ENCODE results near the gene VAMP8.
"Not testable (repeated sequence)": the region's sequence is repeated elsewhere in the genome, so short reads cannot be mapped to it uniquely, and the experiment has no call there.

Gene VAMP8

GRCh38 chr2:85577386-85578242 is at the start of gene VAMP8:
TSS of gene VAMP8 (plus strand) at chr2:85577586. CDS start at chr2:85577647, 61 bp downstream.
- no peak for DNase-seq

DNA sequence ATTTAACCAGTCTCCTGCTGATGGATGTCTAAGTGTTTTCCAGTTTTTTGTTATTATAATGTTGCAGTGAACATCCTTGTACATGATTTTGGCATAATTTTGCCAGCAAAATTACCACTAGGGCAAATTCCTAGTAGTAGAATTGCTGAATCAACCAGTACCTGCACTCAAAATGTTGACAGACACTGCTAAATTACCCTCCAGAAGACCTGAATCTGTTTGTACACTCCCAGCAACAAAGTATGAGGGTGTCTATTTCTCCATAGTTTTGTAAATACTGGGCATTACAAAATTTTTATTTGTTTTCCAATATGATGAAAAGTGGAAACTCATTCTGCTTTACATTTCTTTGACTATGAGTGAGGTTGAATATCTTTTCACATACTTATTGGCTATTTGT is 49.6 kb upstream of the VAMP8 start:
- no peak for DNase-seq

- no peak for DNase-seq
Observed at GRCh38 chr2:85528355-85528754, 49.0 kb upstream of the VAMP8 start.

DNA sequence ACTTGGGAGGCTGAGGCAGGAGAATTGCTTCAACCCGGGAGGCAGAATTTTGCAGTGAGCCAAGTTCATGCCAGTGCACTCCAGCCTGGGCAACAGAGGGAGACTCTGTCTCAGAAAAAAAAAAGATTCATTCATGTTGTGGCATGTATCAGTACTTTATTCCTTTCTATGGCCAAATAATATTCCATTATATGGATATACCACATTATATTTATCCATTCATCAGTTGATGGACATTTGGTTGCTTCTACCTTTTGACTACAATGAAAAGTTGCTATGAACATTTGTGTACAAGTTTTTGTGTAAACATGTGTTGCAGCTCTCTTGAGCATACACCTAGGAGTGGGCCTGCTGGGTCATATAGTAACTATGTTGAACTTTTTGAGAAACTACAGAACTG is 47.6 kb upstream of the VAMP8 start:
- no peak for DNase-seq

- no peak for DNase-seq
Observed at GRCh38 chr2:85531589-85531988, 45.8 kb upstream of the VAMP8 start.

GRCh38 chr2:85534099-85534498 is 43.3 kb upstream of the VAMP8 start:
- DNase-seq: no peak

DNA sequence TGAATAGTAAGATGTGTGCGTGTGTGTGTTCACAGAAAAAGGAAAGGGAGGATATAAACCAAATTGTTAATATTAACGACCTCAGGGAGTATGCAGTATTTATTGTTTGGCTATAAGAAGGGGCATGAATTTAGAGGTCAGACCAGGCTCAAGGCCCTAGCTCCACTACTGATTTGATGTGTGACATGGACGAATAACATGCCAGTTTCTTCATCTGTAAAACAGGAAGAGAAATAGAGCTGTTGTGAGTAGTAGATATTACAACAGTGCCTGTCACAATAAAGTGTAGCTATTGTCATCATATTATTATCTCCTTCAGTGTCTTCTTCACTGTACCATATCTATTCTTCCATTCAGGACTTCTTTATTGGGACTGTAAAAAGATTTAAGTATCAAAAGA is 42.5 kb upstream of the VAMP8 start:
- no peak for DNase-seq

DNA sequence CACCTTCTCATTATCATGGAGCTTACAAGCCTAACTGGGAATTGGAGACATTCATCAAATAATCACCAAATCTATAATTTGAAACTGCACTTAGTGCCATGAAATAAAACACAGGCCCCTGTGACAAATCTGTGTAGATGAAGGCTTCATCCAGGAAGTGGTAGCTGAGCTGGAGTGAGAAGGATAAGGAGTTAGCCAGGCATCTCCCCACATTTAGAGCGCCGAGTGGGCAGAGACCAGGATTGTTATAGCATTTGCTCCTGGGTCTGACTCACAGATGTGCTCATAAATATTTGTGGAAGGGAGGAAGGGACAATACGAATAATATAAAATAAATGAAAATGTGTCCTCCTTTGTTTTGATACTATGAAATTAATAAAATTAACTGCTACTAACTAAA is 40.9 kb upstream of the VAMP8 start:
- DNase-seq: no peak

DNA sequence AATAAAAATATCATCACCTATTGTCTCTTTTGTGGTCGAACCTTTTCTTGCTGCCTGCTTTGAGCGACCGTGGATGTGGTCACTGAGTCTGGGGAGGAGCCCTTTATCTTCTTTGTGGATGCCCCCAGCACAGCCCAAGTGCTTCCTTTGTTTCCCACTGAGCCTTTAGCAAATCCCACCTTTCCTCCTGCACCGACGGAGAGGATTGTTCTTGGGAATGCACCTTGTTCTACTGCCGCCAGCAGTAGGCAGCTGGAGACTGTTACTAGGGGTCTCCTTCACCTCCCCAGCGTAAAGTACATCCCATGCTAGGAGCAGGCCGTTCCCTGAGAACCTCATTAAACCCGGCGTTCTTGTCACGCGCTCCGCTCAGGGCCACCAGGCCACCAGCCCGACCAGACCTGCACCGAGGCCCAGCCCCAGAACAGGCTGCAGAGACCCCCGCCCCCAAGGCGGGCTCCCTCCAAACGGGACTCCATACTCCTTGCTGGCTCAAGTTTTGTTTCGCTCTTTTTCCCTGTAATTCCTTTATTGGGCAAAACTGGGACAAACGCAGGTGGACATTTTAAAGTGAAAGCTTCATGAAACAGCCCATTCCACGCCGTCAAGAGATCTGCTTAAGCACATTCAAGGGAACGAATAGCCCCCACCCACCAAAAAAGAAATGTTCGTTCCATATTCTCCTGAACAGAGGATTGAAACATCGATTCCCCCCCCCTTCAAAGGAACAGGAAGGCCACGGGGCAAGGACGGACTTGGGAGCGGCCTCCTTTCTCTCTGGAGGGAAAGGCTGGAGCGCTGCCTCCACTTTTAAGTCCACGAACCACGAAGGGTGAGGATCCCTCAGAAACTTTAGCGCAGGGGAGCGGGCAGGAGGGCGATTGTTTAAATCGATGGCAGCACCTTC is 39.5 kb upstream of the VAMP8 start:
- peak; percentile 83 for DNase-seq

DNA sequence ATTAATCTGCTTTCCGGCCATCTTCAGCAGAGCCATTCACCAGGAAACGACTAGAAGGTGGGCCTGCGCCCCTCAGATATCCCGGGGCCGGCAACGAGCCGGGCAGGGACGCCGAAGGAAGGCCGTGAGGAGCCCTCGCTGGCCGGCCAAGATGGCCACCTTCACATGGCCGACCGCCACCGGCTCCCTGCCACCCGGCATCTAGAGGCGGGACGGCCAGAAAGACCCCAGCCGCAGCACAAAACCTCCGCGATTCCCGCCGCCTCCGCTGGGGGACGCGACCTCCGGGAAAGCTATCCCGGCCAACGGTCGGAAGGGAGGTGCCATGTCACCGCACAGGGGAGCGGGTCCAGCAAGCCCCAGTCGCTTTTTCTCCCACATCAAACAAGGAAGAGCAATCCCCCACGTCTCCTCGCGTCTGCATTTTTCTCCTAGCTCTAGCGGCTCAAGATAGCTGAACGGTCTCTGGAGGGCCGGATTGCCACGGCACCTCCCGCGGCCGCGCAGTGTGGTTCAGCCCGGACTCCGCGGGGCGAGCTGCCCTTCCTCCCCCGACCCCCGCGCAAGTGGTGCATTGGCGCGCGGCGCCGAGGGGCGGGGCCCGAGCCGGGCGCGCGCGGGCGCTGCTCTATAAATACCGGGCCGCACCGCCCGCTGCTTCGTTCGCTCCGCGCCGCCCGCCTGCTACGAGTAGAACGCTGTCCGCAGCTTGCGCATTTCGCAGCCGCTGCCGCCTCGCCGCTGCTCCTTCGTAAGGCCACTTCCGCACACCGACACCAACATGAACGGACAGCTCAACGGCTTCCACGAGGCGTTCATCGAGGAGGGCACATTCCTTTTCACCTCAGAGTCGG is 38.7 kb upstream of the VAMP8 start, which contains the start of gene MAT2A:
Gene MAT2A (plus strand): TSS at position 662 of the 854 bp plus-strand sequence. CDS start 120 bp downstream, at position 782.
- peak; percentile 97 for DNase-seq

DNA sequence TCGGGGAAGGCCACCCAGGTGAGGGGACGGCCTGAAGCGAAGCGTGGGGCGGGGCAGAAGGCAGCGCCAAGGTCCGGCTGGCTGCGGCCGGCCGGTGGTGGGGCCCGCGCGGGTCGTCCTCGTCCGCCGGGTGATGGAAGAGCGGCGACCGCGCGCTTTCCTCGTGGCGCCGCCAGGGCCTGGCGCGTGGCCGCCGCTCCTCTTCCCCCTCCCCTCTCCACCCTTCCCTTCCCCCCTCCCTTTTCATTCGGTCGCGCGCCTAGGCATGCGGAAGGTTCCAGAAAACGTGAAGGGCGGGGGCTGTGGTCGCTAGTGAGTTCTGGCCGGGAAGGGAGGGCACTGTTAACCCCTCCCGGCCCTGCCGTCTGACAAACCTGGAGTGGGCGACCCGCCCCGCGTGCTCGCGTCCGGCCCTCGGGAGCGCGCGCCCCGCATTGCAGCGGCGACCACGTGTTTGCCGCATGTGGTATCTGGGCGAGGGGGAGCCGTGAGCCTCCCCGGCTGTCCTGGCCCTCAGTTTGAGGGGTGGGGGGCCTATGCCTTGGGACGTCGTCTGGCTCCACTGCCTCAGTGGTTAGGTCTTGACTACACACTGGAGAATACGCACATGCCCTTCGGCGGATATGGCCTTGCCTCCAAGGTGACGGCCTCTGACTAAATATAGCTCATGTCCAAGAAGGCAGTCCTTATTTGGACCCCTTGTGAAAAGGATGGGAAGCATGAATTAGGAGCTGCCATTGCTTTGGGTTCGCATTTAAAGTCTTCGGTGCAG is 37.8 kb upstream of the VAMP8 start:
- peak; percentile 72 for DNase-seq

DNA sequence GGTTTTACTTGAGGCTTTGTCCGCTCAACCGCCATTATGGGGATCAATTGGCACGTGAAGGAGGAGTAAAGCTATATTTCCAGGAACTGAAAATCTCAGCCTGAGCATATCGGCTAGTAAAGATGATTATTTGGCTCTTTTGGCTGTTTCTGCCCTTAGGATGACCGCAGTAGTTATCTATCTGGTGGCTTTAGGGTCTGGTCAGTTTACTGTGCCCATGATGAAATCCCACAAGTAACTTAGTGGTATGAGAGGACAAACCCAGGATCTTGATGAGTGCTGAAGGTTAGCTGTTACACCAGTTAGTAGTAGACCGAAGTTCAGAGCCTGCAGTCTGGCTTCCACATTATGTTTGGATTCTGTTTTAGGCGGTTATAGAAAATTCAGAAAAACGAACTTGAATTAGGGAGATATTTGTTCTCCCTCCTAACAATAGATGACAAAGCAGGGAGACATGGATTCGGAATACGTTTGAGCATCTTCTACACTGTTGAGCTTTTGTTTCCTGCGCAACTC is 37.2 kb upstream of the VAMP8 start:
- DNase-seq: no peak

- no peak for DNase-seq
Observed at GRCh38 chr2:85541262-85541661, 36.1 kb upstream of the VAMP8 start.

GRCh38 chr2:85541753-85542457 is 35.5 kb upstream of the VAMP8 start:
- no peak for DNase-seq

DNA sequence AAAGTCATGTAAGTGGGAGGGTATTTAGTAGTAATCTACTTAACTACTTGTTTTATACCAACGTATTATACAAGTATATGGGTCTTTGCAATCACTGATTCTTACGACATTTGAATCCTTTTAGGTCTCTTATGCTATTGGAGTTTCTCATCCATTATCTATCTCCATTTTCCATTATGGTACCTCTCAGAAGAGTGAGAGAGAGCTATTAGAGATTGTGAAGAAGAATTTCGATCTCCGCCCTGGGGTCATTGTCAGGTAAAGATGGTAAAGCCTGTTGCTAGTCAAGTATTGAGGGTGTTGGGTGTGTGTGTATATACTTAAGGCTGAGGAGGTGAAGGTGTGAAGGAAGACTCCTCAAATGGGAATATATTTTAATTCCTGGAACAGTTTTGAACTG is 34.6 kb upstream of the VAMP8 start:
- no peak for DNase-seq

DNA sequence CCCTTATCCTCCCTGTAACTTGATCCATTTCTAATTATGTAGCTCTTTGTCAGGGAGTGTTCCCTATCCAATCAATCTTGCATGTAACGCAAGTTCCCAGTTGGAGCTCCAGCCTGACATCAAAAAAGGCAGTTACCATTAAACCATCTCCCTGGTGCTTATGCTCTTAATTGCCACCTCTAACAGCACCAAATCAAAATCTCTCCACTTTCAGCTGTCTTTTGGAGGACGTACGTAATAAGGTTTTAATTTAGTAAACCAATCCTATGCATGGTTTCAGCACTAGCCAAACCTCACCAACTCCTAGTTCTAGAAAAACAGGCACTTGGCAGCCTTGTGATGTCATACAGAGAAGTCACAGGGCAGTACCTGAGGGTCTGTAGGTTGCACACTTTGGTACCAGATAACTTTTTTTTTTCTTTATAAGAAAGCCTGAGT is 33.1 kb upstream of the VAMP8 start:
- not testable (repeated sequence) for DNase-seq

GRCh38 chr2:85544915-85545779 is 32.2 kb upstream of the VAMP8 start:
- not testable (repeated sequence) for DNase-seq

DNA sequence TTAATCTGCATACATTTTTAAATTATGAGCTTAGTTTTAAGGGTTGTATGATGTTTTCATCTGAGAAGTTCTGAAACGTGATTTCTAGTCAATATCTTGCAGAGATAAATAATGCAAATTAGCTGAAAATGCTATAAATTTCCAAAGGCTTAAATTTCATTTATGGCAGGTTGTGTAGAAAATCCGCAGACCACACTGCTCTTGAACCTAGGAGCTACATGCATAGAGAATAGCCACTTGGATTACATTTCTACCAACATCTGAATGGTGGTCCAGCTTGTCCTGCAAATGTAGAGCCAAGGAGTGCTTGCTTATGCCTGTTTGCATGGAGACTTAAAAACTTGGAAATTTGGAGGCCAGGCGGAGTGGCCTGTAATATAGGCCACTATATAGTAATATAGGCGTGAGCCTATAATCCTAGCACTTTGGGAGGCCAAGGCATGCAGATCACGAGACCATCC is 31.6 kb upstream of the VAMP8 start:
- no peak for DNase-seq

DNA sequence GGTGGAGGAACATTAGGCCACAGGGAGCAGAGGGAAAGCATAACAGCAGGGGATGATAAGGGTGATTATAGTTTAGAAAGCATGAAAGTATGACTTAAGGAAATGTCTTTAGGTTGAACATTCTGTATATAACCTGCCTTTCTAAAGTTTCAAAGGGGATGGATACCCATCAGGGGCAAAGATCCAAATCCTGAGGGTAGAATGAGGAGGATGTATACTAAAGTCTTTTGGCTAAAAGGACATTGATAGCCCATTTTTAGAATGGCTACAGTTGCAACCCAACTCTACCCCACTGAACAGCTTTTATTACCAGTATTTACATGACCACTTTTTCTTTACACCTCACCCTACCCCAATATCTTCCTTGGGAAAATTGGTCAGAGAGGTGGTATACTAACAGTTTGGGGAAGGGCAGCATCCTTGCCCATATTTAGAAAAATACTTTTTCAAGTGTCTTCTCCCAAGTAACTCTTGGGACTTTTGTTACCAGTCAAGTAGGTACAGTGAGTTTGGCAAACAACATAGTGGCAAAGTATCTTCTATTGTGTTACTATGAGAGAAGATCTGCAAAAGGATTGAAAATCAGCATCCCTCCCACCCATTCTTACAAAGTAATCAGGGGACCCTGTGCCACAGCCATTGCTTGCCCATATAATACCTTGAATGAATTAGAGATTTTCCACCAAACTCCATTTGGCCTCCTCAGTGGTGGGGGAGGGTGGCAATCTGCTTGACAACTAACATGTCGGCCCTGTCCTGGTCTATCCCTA is 30.1 kb upstream of the VAMP8 start:
- DNase-seq: no peak

Measured in midbrain (tissue), 1 donor.